Retina (tissue), 1 donor: ENCODE results near the gene ABLIM2.

ENCODE experiments used
- DNase-seq: peaks from one replicate; pipeline ENCODE4 v3.0.0-alpha.2; 2016

The ABLIM2 gene

DNA sequence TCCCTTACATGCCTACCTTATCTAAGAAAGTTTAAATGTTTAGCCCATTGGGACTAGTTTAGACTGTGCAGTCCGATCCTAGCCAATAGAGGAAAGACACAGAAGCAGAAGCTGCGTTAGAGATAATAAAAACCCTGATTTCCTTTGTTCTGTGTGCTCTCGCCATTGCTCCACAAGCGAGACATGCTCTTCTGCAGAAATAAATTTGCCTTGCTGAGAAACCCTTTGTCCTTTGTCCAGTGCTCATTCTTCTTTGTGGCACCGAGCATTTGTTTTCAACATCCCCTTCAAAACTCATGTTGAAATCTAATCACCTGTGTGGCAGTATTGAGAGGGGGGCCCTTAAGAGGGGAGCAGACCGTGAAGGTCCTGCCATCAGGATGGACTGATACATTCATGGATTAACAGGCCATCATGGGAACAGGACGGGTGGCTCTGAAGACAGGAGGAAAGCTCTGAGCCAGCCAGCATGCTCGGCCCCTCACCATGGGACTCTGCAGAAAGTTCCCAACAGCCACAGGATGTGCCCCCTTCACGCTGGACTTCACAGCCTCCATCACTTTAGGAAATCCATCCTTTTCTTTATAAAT, 94.5 kb downstream of the ABLIM2 start:
- no peak for DNase-seq

DNA sequence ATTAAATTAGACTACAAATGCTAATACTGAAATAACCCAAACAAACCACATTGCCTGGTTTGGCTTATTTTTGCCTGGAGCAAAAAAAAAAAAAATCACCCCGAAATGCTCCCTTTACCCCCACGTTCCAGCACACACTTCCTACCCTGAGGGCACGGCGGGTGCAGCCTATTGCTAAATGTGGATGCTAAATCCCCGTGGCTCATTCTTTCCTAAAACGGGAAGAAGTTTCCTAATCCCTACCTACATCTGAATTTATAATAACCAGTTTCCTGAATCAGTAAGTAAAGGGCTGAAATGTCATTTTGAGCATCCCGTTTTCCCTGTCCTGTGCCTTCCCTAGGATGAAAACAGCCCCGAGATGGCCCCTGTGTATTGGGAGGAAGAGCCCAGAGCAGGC, 97.0 kb downstream of the ABLIM2 start:
- no peak for DNase-seq

DNA sequence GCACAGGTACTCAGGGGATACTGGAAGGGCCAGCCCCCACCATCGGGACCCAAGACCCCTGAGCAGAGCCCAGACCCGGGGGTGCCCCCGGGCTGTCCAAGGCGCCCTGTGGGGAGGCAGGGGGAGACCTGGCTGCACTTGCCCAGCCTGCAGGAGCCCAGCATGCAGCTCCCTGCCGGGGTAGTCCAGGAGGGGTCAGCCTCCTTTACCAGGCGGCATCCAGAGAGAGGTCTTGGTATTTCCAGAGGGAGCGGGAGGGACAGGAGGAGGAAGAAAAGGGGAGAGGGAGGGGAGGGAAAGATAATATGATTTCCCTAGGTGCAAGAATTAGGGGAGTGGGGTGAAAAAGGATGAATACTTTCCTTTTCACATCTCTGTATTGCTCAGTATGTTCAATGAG, 97.5 kb downstream of the ABLIM2 start:
- no peak for DNase-seq

GRCh38 chr4:8060632-8061031, 98.0 kb downstream of the ABLIM2 start:
- no peak for DNase-seq

- peak; percentile 1 for DNase-seq
These were observed 100.6 kb downstream of the ABLIM2 start for GRCh38 chr4:8058031-8058479.

DNA sequence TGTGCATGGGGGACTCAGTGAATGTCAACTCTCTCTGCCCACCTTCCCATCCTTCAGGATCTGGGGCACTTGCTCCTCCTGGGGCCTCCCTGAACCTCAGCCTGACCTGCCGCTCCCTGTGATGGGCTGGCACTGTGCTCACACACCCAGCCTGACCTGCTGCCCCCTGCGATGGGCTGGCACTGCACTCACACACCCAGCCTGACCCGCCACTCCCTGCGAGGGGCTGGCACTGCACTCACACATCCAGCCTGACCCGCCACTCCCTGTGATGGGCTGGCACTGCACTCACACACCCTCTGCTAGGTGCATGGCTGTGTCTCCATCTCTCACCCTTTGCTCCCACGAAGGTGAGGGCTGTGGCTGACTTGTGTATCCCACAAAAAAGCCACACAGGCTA, 103.4 kb downstream of the ABLIM2 start:
- no peak for DNase-seq

DNA sequence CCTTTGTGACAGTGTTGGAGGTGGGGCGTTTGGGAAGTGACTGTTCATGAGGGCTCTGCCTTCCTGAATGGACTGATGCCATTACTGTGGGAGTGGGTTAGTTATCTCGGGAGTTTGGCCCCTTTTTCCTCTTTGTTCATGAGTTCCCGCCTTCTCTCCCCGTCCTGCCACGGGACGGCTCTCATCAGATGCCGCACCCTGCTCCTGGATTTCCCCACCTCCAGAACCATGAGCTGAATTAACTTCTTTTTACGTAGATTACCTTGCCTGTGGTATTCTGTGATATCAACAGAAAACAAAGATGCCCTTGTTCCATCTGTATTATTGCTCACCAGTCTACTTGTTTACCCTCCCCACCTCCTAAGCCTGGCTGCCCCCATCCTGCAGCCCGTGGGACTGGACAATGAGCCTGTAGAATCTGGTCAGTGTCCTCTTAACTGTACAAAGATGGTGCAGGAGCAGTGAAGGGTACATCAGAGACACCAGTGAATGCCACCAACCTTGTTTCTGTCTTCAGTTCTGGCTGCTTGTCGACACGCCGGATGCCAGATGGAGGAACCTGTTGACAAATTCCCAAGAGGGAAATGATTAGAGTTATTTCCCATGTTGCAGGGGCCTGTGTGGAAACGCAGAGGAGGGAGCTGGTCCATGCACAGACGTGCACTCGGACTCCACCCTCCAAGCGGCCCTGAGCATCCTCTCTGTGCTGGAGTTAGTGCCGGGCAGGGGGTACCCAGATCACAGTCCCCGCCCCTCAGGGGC, 104.7 kb downstream of the ABLIM2 start:
- DNase-seq, result no peak

DNA sequence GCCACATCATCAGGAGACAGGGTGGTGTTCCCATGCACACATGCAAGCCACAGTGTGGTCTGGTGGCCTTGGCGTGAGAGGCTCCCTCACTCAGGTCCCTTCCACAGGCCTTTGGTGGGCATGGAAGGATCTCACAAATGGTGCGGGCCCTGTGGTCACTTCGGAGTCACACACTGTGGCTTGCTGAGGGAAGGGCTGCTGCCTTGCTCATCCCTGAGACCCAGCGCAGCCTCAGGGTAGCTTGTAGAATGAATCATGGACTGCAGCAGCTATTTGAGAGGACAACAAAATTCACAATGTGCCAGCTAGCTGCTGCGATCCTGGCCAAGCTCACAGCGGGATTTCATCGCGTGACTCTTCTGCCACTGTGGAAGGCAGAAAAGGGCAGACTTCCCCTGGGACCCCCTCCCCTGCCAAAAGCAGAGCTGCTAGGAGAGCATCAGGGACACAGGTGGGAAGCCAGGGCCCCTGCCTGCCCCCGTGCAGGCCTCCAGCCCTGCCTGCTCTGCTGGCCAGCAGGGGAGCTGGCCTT, 106.4 kb downstream of the ABLIM2 start:
- DNase-seq, result no peak

DNA sequence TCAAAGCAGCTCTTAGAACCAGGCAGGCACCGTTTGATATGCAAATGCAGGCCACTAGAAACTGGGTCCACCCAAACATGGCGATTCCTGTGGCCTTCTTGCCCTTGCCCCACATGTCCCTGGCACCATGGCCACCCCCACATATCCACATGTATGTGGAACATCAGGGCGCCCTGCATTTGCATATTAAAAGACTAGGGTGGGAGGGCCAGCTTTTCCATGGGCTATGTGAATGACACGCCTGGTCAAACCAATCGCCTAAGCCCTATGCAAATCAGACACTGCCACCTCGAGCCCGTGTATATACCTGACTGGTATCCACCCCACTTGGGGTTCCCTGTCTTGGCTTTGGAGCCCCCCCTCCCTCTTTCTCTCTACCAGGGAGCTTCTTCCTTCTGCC, 107.0 kb downstream of the ABLIM2 start:
- DNase-seq, result no peak

DNA sequence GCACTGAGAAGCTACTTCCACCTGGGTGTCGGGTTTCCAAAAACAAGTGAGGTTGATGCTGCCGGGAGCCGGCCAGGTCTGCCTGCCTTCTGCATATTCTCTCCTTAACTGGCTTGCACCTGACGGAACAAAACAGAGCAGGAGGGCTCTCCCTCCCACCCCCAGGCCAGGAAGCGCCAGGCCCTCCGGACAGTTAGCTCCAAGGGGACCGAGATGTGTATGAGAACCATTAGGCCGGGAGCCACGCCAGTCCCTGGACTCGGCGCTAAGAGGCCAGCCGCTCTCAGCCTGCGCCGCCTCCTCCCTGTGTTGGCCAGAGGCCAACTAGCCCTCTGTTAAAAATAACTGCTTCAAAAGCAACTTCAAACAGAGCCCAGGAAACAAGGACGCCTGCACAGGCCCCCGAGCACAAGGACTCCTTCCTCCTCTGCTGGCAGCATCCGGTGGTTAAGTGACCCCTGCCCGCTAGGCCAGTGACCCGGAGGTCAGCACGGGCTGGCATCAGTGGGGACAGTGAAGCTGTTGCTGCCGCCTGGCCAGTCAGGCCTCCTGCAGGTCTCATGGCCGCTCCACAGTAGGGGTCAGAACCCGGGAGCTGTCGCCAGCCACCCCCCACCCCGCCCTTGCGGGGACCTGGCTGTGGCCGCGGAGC, 107.9 kb downstream of the ABLIM2 start:
- DNase-seq, result peak; percentile 73

- peak; percentile 40 for DNase-seq
These were observed 108.4 kb downstream of the ABLIM2 start for GRCh38 chr4:8050180-8050554.

- peak; percentile 1 for DNase-seq
These were observed 109.5 kb downstream of the ABLIM2 start for GRCh38 chr4:8048856-8049676.

DNA sequence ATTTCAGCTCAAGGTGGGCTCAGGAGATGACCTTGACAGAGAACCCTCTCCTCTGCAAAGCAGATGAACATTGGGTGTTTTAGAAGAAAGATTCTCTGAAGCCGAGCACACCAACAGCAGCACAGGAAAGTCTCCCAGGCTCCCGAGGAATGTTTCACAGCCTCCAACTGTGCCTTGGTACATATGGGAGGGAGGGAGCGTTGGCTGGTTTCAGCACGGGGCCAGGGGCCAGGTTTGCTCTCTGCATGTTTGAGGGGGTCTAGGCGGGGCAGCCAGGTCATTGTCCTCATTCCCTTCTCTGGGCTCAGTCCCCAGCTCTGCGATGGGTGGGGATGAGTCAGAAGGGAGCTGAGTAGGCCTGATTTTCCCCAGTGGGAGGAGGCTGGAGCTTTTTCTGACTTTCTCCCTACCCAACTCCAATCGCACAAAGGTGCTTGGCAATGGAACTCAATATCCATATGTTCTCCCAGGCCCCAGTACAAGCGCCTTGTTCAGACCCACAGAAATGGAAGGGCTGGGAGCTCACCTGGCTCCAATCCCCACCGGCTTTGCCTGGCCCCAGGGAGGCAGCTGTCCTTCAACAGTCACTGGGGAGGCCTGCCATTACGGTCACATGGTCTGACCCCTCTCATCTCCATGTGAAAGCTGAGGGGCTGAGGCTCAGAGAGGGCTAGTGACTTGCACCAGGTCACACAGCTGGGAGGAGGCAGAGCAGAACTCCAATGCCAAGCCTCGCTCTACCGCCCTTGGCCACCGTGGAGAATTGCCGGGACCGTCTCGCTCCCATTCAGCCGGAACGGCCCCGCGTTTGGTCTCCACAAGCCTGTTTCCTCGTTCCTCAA, 110.6 kb downstream of the ABLIM2 start:
- DNase-seq, result no peak

DNA sequence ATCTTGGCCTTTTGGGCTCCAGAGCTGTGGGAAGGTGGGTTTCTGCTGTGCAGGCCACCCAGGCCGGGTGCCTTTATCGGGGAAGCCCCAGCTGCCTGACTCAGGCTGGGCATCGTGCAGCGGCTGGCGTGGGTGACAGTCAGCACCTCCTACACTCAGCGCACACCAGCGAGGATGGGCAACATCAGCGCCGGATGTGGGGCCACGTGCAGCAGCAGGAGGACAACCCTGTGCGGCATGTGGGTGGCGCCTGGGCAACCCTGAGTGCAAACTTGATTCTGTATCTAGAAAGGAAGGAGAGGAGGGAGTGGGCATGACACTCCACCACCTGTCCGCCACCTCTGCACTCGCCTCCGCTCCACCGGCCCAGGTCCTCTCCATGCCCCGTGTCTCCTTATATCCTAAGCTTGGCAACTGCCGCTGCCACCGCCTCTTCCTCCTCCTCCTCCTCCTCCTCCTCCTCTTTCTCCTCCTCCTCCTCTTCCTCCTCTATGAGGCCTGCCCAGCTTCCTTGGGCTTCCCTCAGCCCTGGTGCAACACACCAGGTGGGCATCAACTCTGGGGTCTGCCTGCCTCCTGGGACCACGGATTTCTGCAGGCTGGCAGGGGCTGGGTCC, 111.6 kb downstream of the ABLIM2 start:
- DNase-seq, result no peak

- no peak for DNase-seq
These were observed 112.7 kb downstream of the ABLIM2 start for GRCh38 chr4:8045909-8046308.

- DNase-seq, result peak; percentile 69
These were observed 113.9 kb downstream of the ABLIM2 start for GRCh38 chr4:8044699-8045098.

DNA sequence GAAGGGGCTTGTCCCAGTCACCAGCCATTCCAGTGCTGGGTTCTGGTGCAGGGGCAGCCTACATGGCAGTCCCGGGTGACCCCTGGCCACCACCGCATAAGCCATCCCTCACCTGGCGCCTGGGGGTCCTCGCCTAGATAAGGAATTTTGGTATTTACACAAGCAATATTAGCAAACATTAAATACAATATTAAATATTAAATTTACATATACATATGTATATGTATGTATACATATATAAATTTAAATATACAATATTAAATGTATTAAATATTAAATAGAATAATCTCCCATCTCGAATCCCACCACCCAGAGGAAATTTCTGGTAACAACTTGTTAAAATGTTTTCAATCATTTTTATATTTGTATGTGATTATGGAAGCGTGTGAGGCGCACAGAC, 114.4 kb downstream of the ABLIM2 start:
- no peak for DNase-seq

- no peak for DNase-seq
These were observed 115.0 kb downstream of the ABLIM2 start for GRCh38 chr4:8043596-8043995.

- peak; percentile 1 for DNase-seq
These were observed 116.7 kb downstream of the ABLIM2 start for GRCh38 chr4:8041868-8042267.

DNA sequence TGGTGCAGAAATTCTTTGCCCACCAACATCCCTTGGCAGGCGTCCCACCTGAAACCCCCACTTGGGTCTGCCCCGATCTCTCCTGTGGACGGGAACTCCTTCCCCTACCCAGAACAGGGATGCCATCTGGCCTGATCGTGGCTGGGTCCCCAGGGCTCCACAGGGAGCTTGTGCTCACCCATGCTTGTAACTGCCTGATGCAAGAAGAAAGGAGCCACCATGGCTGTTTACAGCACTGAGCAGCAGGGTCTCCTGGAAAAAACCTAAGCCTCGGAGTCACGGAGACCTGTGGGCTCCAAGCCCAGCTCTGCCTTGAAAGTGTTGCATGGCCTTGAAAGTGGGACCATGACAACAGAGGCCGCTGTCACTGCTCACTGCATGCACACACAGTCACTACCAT, 117.4 kb downstream of the ABLIM2 start:
- DNase-seq, result peak; percentile 60

GRCh38 chr4:8040607-8041006, 118.0 kb downstream of the ABLIM2 start:
- no peak for DNase-seq

GRCh38 chr4:8039853-8040252, 118.8 kb downstream of the ABLIM2 start:
- DNase-seq, result peak; percentile 45
